Tibial nerve (tissue), 4 donors: ENCODE data around the gene COL8A2.

Experiments used
- EP300 ChIP-seq, 2 donors: sonication (generic); formaldehyde crosslinking; IDR thresholded peaks; one replicate each; pipeline ENCODE4 v1.6.1; 2017; ENCODE audit warnings: antibody characterized with exemption in 2 of 2, mild to moderate bottlenecking in 1 of 2
- POLR2A ChIP-seq, 2 donors: fragments of 450-650 bp; IDR thresholded peaks; one replicate each; pipeline ENCODE4 v1.6.1; 2017; ENCODE audit warnings: antibody characterized with exemption in 2 of 2, mild to moderate bottlenecking in 2 of 2, moderate library complexity in 2 of 2
- TF ChIP-seq, protein P1 (sequence below), 5 experiments: fragments of 200-600 bp in 3 of 5; fragments of 450-650 bp in 2 of 5; sonication (generic) in 3 of 5; IDR thresholded peaks; one replicate each; pipeline ENCODE4 v1.5.1; 2016 to 2019; ENCODE audit warnings: antibody characterized with exemption in 5 of 5, mild to moderate bottlenecking in 3 of 5, moderate library complexity in 2 of 5

DNA sequence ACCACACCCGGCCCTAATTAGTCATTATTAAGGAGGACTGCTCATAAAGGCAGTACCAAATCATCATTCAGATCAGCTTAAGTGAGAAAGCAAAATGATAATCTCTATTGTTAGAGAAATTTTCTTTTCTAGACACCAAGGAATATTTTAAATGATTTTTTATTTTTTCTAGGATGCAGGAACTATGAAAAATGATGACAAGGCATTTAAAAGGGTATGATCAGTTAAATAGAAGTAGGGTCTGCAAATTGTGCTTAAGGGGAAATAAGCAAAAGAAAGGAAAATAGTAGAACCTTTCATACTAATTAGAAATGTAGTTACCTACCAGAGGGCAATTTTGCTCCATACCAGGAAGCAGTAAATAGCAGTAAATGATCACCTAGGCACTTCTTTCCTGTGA lies 62.7 kb downstream of the COL8A2 start:
- TF ChIP-seq, protein P1, sequence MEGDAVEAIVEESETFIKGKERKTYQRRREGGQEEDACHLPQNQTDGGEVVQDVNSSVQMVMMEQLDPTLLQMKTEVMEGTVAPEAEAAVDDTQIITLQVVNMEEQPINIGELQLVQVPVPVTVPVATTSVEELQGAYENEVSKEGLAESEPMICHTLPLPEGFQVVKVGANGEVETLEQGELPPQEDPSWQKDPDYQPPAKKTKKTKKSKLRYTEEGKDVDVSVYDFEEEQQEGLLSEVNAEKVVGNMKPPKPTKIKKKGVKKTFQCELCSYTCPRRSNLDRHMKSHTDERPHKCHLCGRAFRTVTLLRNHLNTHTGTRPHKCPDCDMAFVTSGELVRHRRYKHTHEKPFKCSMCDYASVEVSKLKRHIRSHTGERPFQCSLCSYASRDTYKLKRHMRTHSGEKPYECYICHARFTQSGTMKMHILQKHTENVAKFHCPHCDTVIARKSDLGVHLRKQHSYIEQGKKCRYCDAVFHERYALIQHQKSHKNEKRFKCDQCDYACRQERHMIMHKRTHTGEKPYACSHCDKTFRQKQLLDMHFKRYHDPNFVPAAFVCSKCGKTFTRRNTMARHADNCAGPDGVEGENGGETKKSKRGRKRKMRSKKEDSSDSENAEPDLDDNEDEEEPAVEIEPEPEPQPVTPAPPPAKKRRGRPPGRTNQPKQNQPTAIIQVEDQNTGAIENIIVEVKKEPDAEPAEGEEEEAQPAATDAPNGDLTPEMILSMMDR (IDR thresholded peaks at IDR 0.05), result no peak
- TF ChIP-seq POLR2A (IDR thresholded peaks at IDR 0.05), result no peak
- TF ChIP-seq EP300 (IDR thresholded peaks at IDR 0.05), result no peak
